OCI-LY7 (cell line): ENCODE data around the gene CACNA1D. TPM values are rescaled to one million over a fixed set of nuclear protein-coding genes. Genes with fewer than 3 reads are reported as not detected.

Experiments used
- BruUV-seq: library from RNA; stranded (reverse); fragments of 400-500 nt; replicated peaks from 2 replicates; lab custom pipeline; 2021; lab: Mats Ljungman, UMichigan
- CTCF ChIA-PET: fragments of 300-600 bp; sonication (Branson Sonifier 250); formaldehyde crosslinking; loops from one replicate; lab custom pipeline; 2022; ENCODE audit warnings: antibody characterized with exemption; ENCODE audit not compliant: unreplicated experiment; lab: Charles Lee
- POLR2A ChIA-PET: fragments of 300-600 bp; sonication (Branson Sonifier 250); formaldehyde crosslinking; loops from one replicate; lab custom pipeline; 2022; ENCODE audit warnings: antibody characterized with exemption; lab: Charles Lee
- DNase-seq: peaks from one replicate; pipeline ENCODE4 v3.0.0-alpha.2; 2015; ENCODE audit warnings: low spot score
- H2AFZ ChIP-seq: fragments of 200-600 bp; sonication (generic), shearing (Covaris generic); 2 replicates; pipeline ENCODE4 v1.6.1; 2014; ENCODE audit warnings: mild to moderate bottlenecking, antibody characterized with exemption, low read length, moderate library complexity
- H3K27ac ChIP-seq: fragments of 200-600 bp; sonication (generic); 2 replicates; pipeline ENCODE4 v1.5.1; 2014; ENCODE audit warnings: mixed run types, low read depth, mild to moderate bottlenecking, moderate library complexity, low read length, inconsistent platforms; ENCODE audit not compliant: poor library complexity, severe bottlenecking
- H3K36me3 ChIP-seq: fragments of 200-600 bp; sonication (generic); 2 replicates; pipeline ENCODE4 v1.6.1; 2014; ENCODE audit warnings: mild to moderate bottlenecking, antibody characterized with exemption, low read length, moderate library complexity, mixed read lengths; ENCODE audit not compliant: insufficient read depth
- H3K4me1 ChIP-seq: fragments of 200-600 bp; sonication (generic); 2 replicates; pipeline ENCODE4 v1.5.1; 2014; ENCODE audit warnings: mild to moderate bottlenecking, low read length; ENCODE audit not compliant: insufficient read depth, poor library complexity, severe bottlenecking
- H3K4me2 ChIP-seq: fragments of 200-600 bp; sonication (generic); 2 replicates; pipeline ENCODE4 v1.6.1; 2014; ENCODE audit warnings: mild to moderate bottlenecking, low read length
- H3K4me3 ChIP-seq: fragments of 200-600 bp; sonication (generic); 2 replicates; pipeline ENCODE4 v1.5.1; 2014; ENCODE audit warnings: mild to moderate bottlenecking, low read depth, low read length; ENCODE audit not compliant: poor library complexity, severe bottlenecking
- H3K79me2 ChIP-seq: fragments of 200-600 bp; sonication (generic); 2 replicates; pipeline ENCODE4 v1.6.1; 2016; ENCODE audit warnings: low read depth, mild to moderate bottlenecking, low read length, moderate library complexity, mixed read lengths; ENCODE audit not compliant: insufficient read depth
- H3K9me2 ChIP-seq: fragments of 200-600 bp; sonication (generic); 2 replicates; pipeline ENCODE4 v1.6.1; 2016; ENCODE audit warnings: mild to moderate bottlenecking, low read length, mixed read lengths; ENCODE audit not compliant: insufficient read depth
- H3K9me3 ChIP-seq: fragments of 200-600 bp; sonication (generic); 2 replicates; pipeline ENCODE4 v1.6.1; 2014; ENCODE audit warnings: mild to moderate bottlenecking, mixed run types, low read length, mixed read lengths
- H4K20me1 ChIP-seq: fragments of 200-600 bp; sonication (generic); 2 replicates; pipeline ENCODE4 v1.6.1; 2014; ENCODE audit warnings: mild to moderate bottlenecking, antibody characterized with exemption, low read length, moderate library complexity, mixed read lengths; ENCODE audit not compliant: insufficient read depth
- CTCF ChIP-seq: fragments of 200-600 bp; sonication (generic); conservative IDR thresholded peaks from 2 replicates; pipeline ENCODE4 v1.5.1; 2014; ENCODE audit warnings: mild to moderate bottlenecking, antibody characterized with exemption, low read length, moderate library complexity, mixed read lengths
- EZH2phosphoT487 ChIP-seq: fragments of 200-600 bp; sonication (generic); IDR thresholded peaks from 2 replicates; pipeline ENCODE4 v1.6.1; 2018; ENCODE audit warnings: low read depth, borderline replicate concordance, mild to moderate bottlenecking, mixed run types, antibody characterized with exemption, low read length, moderate library complexity, mixed read lengths
- intact Hi-C: fragments of 100-400 bp; cut with micrococcal nuclease; formaldehyde crosslinking; loops from one replicate; pipeline ENCODE4 v1.10.0; 2022; ENCODE audit not compliant: unreplicated experiment
- total RNA-seq, 2 experiments: library from RNA; depleted of rRNA in 1 of 2; stranded (reverse); fragments of >200 nt in 1 of 2; shearing (Covaris generic) in 1 of 2; gene quantifications; 2 replicates each; pipeline ENCODE4 v1.2.3, GENCODE V29; 2014 to 2022

Gene CACNA1D
- total RNA-seq, 2 experiments from 2014 or later, result 0.42 TPM; not detected in 1

GRCh38 chr3:53823956-53824657 is 329.7 kb downstream of the CACNA1D start:
- H3K9me3 ChIP-seq, result no peaks in the 10 kb centered on the region
- no peak overlapping the region for H3K27ac ChIP-seq
- no peak overlapping the region for H3K4me3 ChIP-seq
- no peak overlapping the region for H2AFZ ChIP-seq
- intact Hi-C loops, result no loop called here
- H3K79me2 ChIP-seq, result no peaks in the 10 kb centered on the region
- no peak for DNase-seq
- ChIA-PET CTCF (no interaction called here), POLR2A (no interaction called here)
- H3K36me3 ChIP-seq, result no peaks in the 10 kb centered on the region
- H3K4me2 ChIP-seq, result no peak overlapping the region
- TF ChIP-seq EZH2phosphoT487, result no peak
- TF ChIP-seq CTCF, result no peak
- H3K4me1 ChIP-seq, result no peaks in the 10 kb centered on the region
- BruUV-seq, result no TSS peak
- no peaks in the 10 kb centered on the region for H3K9me2 ChIP-seq
- H4K20me1 ChIP-seq, result no peaks in the 10 kb centered on the region

- CTCF ChIA-PET, result no interaction called here
- no peaks in the 10 kb centered on the region for H3K36me3 ChIP-seq
- no peaks in the 10 kb centered on the region for H3K4me1 ChIP-seq
- no peak overlapping the region for H3K27ac ChIP-seq
- H4K20me1 ChIP-seq, result no peaks in the 10 kb centered on the region
- no peaks in the 10 kb centered on the region for H3K9me2 ChIP-seq
- TF ChIP-seq EZH2phosphoT487 (no peak), CTCF (no peak)
- POLR2A ChIA-PET, result no interaction called here
- H3K4me3 ChIP-seq, result no peak overlapping the region
- H3K9me3 ChIP-seq, result no peaks in the 10 kb centered on the region
- H3K79me2 ChIP-seq, result no peaks in the 10 kb centered on the region
- H2AFZ ChIP-seq, result no peak overlapping the region
- no TSS peak for BruUV-seq
- no peak overlapping the region for H3K4me2 ChIP-seq
- intact Hi-C loops, result no loop called here
- no peak for DNase-seq
These were observed 330.4 kb downstream of the CACNA1D start for GRCh38 chr3:53824795-53825194.

- intact Hi-C loops, result no loop called here
- no peak overlapping the region for H3K4me2 ChIP-seq
- H3K27ac ChIP-seq, result no peak overlapping the region
- TF ChIP-seq CTCF (no peak), EZH2phosphoT487 (no peak)
- no TSS peak for BruUV-seq
- H4K20me1 ChIP-seq, result no peaks in the 10 kb centered on the region
- no peaks in the 10 kb centered on the region for H3K9me3 ChIP-seq
- ChIA-PET POLR2A (no interaction called here), CTCF (no interaction called here)
- no peak overlapping the region for H2AFZ ChIP-seq
- no peaks in the 10 kb centered on the region for H3K9me2 ChIP-seq
- H3K36me3 ChIP-seq, result no peaks in the 10 kb centered on the region
- no peak overlapping the region for H3K4me3 ChIP-seq
- H3K4me1 ChIP-seq, result no peaks in the 10 kb centered on the region
- DNase-seq, result no peak
- no peaks in the 10 kb centered on the region for H3K79me2 ChIP-seq
These were observed 331.6 kb downstream of the CACNA1D start for GRCh38 chr3:53826048-53826447.
